ENCODE measurements around the gene IRF1. TPM values are rescaled to one million over a fixed set of nuclear protein-coding genes. Genes with fewer than 3 reads are reported as not detected.

Gene IRF1
- total RNA-seq, 2 donors from 2014 or later: 12.2 to 15.5 TPM

- intact Hi-C loops (cut with DNase I): no loop called here
- Histone ChIP-seq H3K27me3 (no peaks in the 10 kb centered on the region), H3K4me1 (peaks cover 32% of the 10 kb centered on the region), H3K4me3 (no peak overlapping the region), H3K9me3 (no peaks in the 10 kb centered on the region), H3K36me3 (replicated peaks in 1 of 2; ENCODE audit: insufficient read depth in 1 of 2, low read depth in 2 of 2) (peaks cover 0 to 31% of the 10 kb centered on the region in 2 donors), H3K27ac (peak overlapping the region in 1 of 4 donors; percentile 96)
- DNase-seq (no peak), ATAC-seq (no peak)
- TF ChIP-seq POLR2A (IDR thresholded peaks at IDR 0.05): no peak
- no peak for TF ChIP-seq CTCF (IDR thresholded peaks at IDR 0.05)
- 32 to 41% methylated on average over 2 of the region's 2 CpGs for WGBS, 2 donors
Measured at GRCh38 chr5:132488590-132488989, 2.0 kb downstream of the IRF1 start.

- peaks cover 32% of the 10 kb centered on the region for H3K4me1 ChIP-seq
- H3K36me3 ChIP-seq (replicated peaks in 1 of 2; ENCODE audit: insufficient read depth in 1 of 2, low read depth in 2 of 2): peaks cover 0 to 37% of the 10 kb centered on the region in 2 donors
- TF ChIP-seq CTCF (IDR thresholded peaks at IDR 0.05) (no peak), POLR2A (IDR thresholded peaks at IDR 0.05) (no peak)
- DNase-seq (peak in 2 of 4 donors; percentile 3 to 8), ATAC-seq (no peak)
- no peak overlapping the region for H3K27ac ChIP-seq
- intact Hi-C loops (cut with DNase I): no loop called here
- no peaks in the 10 kb centered on the region for H3K9me3 ChIP-seq
- no peaks in the 10 kb centered on the region for H3K27me3 ChIP-seq
- no peak overlapping the region for H3K4me3 ChIP-seq
- 62 to 68% methylated on average over 3 of the region's 3 CpGs for WGBS, 2 donors
Measured at GRCh38 chr5:132487841-132488555, 2.6 kb downstream of the IRF1 start.

- H3K4me1 ChIP-seq: peaks cover 32% of the 10 kb centered on the region
- intact Hi-C loops (cut with DNase I): no loop called here
- peaks cover 0 to 38% of the 10 kb centered on the region in 2 donors for H3K36me3 ChIP-seq (replicated peaks in 1 of 2; ENCODE audit: insufficient read depth in 1 of 2, low read depth in 2 of 2)
- ATAC-seq (no peak), DNase-seq (peak in 1 of 4 donors; percentile 6)
- 78 to 83% methylated on average over 3 to 4 of the region's 4 CpGs for WGBS, 2 donors
- TF ChIP-seq POLR2A (IDR thresholded peaks at IDR 0.05): no peak
- TF ChIP-seq CTCF (IDR thresholded peaks at IDR 0.05): no peak
- H3K27ac ChIP-seq: no peak overlapping the region
- H3K27me3 ChIP-seq: no peaks in the 10 kb centered on the region
- no peak overlapping the region for H3K4me3 ChIP-seq
- H3K9me3 ChIP-seq: no peaks in the 10 kb centered on the region
Measured at GRCh38 chr5:132487095-132487428, 3.5 kb downstream of the IRF1 start.

- no peak for TF ChIP-seq POLR2A (IDR thresholded peaks at IDR 0.05)
- TF ChIP-seq CTCF (IDR thresholded peaks at IDR 0.05): no peak
- peaks cover 26% of the 10 kb centered on the region for H3K4me1 ChIP-seq
- H3K9me3 ChIP-seq: no peaks in the 10 kb centered on the region
- peaks cover 0 to 38% of the 10 kb centered on the region in 2 donors for H3K36me3 ChIP-seq (replicated peaks in 1 of 2; ENCODE audit: insufficient read depth in 1 of 2, low read depth in 2 of 2)
- H3K27ac ChIP-seq: no peak overlapping the region
- no peaks in the 10 kb centered on the region for H3K27me3 ChIP-seq
- 86 to 93% methylated on average over 9 to 14 of the region's 14 CpGs for WGBS, 2 donors
- no peak for ATAC-seq
- intact Hi-C loops (cut with DNase I): no loop called here
- no peak overlapping the region for H3K4me3 ChIP-seq
- DNase-seq: peak in 2 of 4 donors; percentile 1 to 8
Measured at GRCh38 chr5:132486318-132487094, 4.1 kb downstream of the IRF1 start.
